Hematopoietic multipotent progenitor cell treated with erythropoietin and hydrocortisone succinate and interleukin-3 and kit ligand, for 4 days (in vitro differentiated cells): ENCODE measurements around the gene STIL.
"Not testable (repeated sequence)": the region's sequence is repeated elsewhere in the genome, so short reads cannot be mapped to it uniquely, and the experiment has no call there.

Experiments
- DNase-seq: peaks from one replicate; pipeline ENCODE4 v3.0.0-alpha.2; 2015

STIL gene

GRCh38 chr1:47313915-47314664 lies at the start of gene STIL:
TSS of gene STIL (minus strand) at chr1:47314147. CDS start at chr1:47310319, 3,828 bp downstream.
- DNase-seq = peak; percentile 100

GRCh38 chr1:47362828-47363227 lies 48.9 kb upstream of the STIL start:
- DNase-seq = no peak

GRCh38 chr1:47361380-47361779 lies 47.4 kb upstream of the STIL start:
- no peak for DNase-seq

GRCh38 chr1:47351305-47351704 lies 37.4 kb upstream of the STIL start:
- DNase-seq = peak; percentile 28

GRCh38 chr1:47348246-47348645 lies 34.3 kb upstream of the STIL start:
- DNase-seq = no peak

- no peak for DNase-seq
These were observed 33.8 kb upstream of the STIL start for GRCh38 chr1:47347735-47348134.

- DNase-seq = not testable (repeated sequence)
These were observed 33.0 kb upstream of the STIL start for GRCh38 chr1:47346979-47347378.

- no peak for DNase-seq
These were observed 26.3 kb upstream of the STIL start for GRCh38 chr1:47340227-47340626.

- DNase-seq = no peak
These were observed 24.5 kb upstream of the STIL start for GRCh38 chr1:47338249-47339077.

- no peak for DNase-seq
These were observed 23.4 kb upstream of the STIL start for GRCh38 chr1:47337350-47337749.

- DNase-seq = no peak
These were observed 21.0 kb upstream of the STIL start for GRCh38 chr1:47334765-47335435.

- peak; percentile 94 for DNase-seq
These were observed 20.2 kb upstream of the STIL start for GRCh38 chr1:47333922-47334764.

GRCh38 chr1:47333578-47333921 lies 19.6 kb upstream of the STIL start, which contains the start of gene CMPK1:
TSS of gene CMPK1 (plus strand) at chr1:47333790. CDS start at chr1:47333946, 156 bp downstream.
- DNase-seq = peak; percentile 95

GRCh38 chr1:47332779-47333577 lies 19.0 kb upstream of the STIL start:
- no peak for DNase-seq

GRCh38 chr1:47331875-47332274 lies 17.9 kb upstream of the STIL start:
- DNase-seq = no peak

GRCh38 chr1:47330212-47330611 lies 16.3 kb upstream of the STIL start:
- DNase-seq = no peak

- no peak for DNase-seq
These were observed 15.0 kb upstream of the STIL start for GRCh38 chr1:47328992-47329391.

- no peak for DNase-seq
These were observed 12.3 kb upstream of the STIL start for GRCh38 chr1:47326271-47326670.

GRCh38 chr1:47325528-47325927 lies 11.6 kb upstream of the STIL start:
- DNase-seq = no peak

GRCh38 chr1:47324682-47325081 lies 10.7 kb upstream of the STIL start:
- no peak for DNase-seq

- DNase-seq = peak; percentile 34
These were observed 9.7 kb upstream of the STIL start for GRCh38 chr1:47323599-47324031.

GRCh38 chr1:47319968-47320367 lies 6.0 kb upstream of the STIL start:
- DNase-seq = not testable (repeated sequence)
